HG02870 (cell line): Measurements from ENCODE around the gene RTL5.
A peak's percentile ranks its signal among the peaks of the same experiment; 100 is the strongest.
"Not testable (repeated sequence)": the region's sequence is repeated elsewhere in the genome, so short reads cannot be mapped to it uniquely, and the experiment has no call there.

Experiments used
- ATAC-seq: cut with Tn5 transposase; IDR thresholded peaks from one replicate; pipeline ENCODE4 v1.9.1; 2021; ENCODE audit warnings: mild to moderate bottlenecking, moderate library complexity; ENCODE audit not compliant: unreplicated experiment

Gene RTL5

DNA sequence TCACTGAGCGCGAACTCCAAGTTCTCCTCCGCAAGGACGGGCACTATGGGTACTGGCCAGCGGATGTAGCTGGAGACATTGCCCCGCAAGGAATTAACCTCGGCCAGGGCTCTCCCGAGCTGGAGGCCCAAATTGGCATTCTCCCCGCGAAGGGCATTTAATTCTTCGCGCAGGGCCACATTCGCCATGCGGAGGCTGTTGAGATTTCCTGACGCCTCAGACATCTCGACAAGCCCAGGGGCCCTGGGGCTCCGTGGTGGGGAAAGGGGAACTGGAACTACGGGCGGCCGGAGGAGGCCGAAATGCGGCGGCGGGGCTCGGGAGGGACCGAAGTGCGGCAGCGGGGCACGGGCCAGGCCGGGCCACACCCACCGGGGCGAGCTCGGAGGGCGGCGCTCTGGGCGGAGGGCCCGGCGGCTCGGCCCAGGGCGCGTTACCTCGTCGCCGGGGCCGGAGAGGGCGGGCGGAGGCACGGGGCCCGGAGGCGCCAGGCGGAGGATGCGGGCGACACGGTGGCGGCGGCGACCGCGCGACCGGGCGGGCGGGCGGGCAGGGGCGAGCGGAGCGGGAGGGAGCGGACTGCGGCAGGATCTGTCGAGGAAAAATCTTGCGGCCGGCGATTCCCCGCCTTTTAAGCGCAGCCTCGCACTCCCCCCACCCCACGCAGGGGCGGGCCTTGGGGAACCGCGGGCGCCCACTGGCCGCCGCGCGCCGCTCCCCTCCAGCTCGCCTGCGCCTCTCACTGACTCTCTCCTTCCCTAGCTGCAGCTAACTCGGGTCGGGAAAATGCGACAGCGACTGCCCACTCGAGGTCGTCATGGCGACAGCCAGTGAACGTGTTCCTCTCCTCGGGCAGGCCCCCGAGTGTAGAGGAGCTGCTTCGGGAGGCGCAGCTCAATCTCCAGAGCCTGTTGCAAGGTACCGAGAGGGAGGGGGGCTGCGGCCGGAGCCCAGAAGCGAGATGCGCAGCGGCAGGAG is at the start of gene RTL5:
Gene RTL5, minus strand, starts transcription at position 599 of the 978 bp plus-strand sequence.
- ATAC-seq = peak; percentile 58

DNA sequence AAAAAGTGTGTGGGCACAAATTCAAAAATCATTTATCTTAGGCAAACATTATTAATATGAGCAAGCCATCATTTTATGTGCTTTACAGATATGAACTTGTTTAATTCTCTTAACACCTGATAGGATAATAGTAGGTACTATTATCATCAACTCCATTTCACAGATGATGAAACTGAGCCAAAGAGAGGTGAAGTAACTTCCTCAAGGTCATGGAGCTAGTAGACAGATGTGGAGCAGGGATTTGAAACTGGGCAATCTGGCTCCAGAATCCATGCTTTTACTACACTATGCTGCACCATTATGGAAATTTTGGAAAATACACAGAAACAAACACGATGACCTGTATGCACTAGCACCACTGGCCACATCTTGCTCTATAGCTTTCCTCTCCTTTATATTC is 48.8 kb upstream of the RTL5 start:
- ATAC-seq = no peak

DNA sequence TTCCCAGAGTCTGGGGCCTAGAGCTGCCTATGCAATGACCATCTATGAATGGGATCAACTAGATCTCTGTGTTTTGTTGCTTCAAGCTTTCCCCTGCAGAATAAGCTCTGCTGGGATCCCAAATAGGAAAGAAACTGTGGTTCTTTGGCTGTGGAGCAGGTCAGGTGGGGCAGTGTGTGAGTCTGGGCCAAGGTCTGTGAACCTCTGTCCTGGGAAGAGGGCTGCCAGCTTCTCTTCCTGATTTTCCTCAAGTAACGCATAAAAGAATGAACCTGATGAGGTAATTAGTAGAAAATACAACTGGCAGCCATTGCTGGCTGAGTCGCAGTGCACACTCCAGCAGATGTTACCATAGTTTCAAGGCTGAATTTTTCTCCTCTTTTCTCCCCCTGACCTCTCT is 45.3 kb upstream of the RTL5 start:
- no peak for ATAC-seq

DNA sequence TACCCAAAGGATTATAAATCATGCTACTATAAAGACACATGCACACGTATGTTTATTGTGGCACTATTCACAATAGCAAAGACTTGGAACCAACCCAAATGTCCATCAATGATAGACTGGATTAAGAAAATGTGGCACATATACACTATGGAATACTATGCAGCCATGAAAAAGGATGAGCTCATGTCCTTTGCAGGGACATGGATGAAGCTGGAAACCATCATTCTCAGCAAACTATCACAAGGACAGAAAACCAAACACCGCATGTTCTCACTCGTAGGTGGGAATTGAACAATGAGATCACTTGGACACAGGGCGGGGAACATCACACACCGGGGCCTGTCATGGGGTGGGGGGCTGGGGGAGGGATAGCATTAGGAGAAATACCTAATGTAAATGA is 44.6 kb upstream of the RTL5 start:
- ATAC-seq = not testable (repeated sequence)

DNA sequence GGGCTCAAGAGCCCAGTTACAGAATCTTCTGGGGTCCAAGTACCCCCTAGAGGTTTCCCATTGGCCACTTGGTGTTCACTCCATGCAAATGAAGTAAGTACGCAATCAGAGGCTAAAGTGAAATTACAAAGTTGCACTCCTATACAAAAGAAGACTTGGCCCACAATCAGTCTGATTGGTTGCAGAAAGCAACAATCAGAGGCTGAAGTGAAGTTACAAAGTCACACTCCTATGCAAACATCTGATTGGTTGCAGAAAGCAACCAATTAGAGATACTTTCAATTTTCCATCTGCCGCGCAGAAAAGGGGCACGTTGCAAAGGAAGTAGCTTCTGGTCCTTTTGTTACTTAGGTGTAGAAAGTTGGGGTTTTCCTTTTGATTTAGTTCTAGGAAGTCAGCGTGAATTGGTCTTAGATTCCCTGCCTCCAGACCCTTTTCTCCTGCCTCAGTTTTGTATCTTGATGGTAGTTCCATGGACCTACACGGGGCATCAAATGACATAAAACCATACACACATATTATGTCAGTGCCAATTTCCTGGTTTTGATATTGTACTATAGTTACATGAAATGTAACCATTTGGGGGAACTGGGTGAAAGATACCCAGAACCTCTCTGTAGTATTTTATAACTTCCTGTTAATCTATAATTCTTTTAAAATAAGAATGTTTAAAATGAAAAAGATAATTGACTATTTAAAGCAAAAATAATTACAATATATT is 37.5 kb upstream of the RTL5 start:
- no peak for ATAC-seq

DNA sequence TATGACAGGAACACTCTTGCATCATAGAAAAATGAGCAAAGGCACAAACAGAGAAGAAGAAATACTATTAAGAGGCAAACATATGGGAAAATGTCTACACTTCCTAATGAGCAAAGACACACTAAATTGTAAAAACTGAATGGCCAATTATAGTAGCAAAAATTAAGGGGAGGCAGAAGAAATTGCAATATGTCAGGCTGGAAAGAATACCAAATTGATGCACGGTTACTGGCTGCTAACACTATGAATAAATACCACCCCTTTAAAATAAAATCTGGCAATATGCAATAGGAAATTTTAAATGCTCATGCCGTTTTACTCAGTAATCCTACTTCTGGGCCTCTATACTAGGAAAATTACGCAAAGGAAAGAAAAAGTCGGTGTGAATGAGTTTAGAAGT is 33.8 kb upstream of the RTL5 start:
- no peak for ATAC-seq

DNA sequence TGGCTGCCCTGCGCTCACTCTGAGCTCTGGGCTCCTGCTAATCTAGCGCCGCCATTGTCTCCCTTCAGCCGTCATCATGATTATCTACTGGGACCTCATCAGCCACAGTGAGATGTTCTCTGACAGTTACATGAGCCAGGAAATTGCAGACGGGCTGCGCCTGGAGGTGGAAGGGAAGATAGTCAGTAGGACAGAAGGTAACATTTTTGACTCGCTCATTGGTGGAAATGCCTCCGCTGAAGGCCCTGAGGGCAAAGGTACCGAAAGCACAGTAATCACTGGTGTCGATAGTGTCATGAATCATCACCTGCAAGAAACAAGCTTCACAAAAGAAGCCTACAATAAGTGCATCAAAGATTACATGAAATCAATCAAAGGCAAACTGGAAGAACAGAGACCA is 28.1 kb upstream of the RTL5 start:
- no peak for ATAC-seq

DNA sequence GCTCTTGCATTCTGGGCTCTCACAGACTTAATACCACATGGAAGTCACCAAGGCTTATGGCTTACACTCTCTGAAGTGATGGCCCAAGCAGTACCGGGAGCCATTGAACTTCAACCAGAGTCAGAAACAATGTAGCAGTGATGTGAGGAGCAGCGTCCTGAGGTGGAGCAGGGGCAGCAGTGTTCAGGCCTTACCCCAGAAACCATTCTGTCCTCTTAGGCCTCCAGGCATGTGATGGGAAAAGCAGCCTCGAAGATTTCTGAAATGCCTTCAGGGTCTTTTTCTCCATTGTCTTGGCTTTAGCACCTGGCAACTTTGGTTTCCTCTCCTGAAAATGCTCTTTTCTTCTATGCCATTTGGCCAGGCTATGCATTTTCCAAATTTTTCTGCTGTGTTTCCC is 27.1 kb upstream of the RTL5 start:
- no peak for ATAC-seq

DNA sequence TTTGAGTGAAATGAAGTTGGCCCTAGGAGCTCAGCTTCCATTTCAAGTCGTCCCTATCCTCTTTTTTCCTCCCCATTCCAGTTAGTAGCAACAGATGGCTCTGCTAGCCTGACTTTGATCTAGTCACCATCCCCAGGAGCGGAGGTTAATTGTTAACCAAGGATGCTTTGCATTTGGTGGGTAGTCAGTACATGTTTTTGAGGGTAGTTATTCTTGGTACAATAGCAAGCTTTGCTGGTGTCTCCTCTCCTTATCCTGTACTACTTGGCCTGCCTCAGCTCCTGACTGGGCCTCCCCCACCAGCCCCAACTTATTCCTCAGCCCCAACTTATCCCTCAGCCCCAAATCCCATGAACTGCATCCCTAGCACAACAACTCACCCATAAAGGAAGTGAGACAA is 14.8 kb upstream of the RTL5 start:
- ATAC-seq = no peak

DNA sequence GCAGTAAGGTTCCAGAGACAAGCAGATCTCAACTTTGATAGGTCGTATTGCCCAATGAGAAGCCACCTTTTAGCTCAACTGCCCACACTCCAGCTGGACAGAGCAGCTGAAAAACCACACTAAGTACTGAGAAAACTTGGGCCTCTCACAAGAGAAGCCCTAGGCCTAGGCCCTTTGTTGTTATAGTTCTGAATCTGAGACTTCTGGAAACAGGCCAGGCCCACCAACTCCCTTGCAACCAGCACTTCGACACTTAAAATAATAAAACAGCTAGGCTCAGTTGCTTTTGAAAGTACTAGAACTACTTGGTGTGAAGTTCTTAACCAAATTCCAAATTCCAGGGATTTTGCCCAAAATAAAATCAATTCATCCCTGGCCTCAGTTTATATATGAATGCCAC is 13.5 kb upstream of the RTL5 start:
- no peak for ATAC-seq

DNA sequence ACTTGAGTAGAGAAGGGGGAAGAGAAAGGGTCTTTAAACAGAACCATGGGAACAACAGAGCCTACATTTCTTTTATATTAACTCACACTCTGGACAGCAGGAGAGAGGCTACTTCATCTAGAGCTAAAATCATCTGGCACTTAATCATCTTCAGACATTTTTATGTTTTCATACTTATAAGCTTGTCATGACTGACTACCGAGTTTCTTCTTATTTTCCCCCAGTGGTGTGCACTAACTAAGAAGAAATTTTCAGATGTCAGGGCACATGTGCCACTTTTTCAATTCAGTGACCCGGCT is 11.8 kb upstream of the RTL5 start:
- no peak for ATAC-seq

DNA sequence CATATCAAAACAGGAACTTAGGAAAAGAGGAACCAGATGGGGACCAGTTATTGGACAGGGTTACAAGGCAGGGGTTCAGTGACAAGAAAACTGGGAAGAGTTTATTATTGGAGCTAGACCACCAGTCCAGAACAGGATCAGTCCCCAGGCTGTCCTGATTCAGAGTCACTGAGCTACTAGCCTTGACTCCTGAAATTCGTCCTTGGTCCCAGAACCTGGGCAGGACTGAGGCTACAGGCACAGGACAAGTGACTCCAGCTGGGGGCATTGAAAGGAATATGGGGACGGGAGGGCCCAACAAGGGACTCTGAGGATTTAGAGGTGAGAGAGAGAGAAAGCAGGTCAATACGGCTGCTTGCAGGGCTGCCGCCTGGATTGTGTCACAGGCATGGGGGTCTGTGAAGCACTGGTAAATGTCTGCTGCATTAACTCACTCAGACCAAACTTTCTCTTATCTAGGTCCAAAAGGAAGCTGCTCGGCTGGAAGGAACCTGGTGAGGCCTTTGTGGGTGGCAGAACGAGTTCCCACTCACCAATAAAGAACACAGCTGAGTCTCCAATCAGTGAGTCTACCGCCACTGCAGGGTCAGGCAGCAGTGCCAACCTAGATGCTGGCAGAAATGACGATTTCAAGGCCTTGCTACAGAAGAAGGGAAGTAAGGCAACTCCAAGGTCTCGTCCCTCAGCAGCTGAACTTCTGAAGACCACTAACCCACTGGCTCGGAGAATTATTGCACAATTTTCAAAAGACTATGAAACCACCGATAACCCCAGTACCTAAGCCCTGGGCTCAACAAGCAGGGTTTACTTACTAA is 11.3 kb upstream of the RTL5 start:
- no peak for ATAC-seq

DNA sequence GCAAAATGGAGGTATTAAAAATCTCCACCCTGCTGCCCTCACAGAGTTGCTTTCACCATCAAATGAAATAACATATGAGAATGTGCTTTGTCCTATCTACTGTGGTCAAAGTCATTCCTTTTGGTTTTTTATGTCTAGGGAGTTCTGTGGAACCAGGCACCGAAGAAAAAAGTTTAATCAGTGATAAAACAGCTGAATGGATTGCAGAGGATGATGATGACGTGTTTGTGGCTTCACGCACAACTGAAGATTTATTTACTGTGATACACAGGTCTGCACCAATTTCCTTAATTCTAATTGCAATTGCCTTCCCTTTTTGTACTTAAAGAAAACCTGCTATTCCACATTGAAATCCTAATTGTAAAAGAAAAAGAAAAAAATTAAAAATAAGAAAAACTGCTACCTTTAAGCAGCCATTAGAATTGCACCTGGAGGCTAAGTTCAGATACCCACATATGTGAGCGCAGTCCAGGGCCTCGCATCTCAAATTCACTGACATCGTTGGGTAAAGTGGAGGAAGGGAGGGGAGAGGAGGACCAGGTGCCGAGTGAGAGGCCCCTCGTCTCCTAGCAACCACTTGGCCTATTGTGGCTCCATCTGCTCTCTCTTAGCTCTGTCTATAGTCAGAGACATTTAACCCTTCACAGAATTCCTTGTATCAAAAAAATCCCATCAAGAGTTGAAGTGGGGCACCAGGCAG is 10.5 kb upstream of the RTL5 start:
- ATAC-seq = no peak

DNA sequence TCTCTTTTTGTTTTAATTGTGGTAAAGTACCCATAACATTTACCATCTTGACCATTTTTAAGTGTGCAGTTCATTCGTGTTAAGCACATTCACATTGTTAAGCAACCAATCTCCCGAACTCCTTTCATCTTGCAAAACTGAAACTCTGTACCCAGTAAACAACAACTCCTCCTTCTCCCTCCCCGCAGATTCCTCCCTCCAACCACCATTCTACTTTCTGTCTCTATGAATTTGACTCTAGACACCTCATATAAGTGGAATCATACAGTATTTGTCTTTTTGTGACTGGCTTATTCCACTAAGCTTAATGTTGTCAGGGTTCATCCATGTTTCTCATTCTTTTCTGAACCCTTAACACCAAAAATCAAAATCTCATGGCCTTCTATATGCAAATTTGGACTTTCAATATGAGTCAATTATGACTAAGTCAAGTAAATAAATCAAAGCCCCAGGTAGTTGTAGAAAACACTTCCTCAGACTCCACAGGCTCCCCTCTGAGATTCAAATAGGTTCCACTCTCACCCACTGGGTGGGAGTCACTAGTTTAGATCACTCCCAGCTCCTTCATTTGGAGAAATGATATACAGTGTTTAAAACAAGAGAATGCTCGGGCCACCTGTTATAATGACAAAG is 9.8 kb upstream of the RTL5 start:
- ATAC-seq = peak; percentile 54

DNA sequence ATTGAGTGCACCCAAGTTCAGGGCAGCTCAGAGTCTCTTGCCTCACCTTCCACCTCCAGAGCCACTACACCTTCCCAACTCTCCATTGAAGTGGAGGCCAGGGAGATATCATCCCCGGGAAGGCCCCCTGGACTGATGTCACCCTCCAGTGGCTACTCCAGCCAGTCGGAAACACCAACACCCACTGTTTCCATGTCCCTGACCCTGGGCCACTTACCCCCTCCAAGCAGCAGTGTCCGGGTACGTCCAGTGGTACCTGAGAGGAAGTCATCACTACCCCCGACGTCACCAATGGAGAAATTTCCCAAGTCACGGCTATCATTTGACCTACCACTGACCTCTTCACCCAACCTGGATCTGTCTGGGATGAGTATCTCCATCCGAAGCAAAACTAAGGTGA is 7.8 kb upstream of the RTL5 start:
- ATAC-seq = no peak

DNA sequence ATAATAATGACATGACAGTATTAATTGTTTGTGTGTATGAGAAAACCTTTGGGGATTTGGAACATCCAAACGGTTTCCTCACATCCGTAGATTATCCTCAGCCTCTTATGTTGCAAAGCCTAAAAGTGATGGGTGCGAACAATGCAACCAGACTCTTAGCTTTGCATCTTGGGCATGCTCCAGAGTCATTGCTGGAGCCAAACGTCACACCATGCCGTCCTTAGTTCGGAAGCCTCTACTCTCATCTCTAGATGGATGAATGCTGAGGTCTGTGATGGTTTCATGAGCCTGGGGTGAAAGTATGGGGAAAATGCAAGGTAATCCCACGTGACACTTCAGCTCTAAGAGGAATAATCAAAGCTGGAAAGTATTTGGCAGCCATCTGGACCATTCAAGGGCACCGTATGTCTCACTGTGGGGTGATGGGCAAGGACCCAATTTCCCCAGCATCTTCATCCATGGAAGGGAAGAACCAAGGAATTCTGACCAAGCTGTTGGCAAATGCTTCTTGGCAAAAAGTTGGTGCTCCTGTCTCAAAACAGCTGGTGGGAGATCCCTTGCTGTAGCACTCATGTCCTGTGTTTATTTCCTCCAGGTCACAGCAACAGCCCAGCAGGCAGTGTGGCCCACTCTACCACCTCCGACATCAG is 6.3 kb upstream of the RTL5 start:
- ATAC-seq = no peak

DNA sequence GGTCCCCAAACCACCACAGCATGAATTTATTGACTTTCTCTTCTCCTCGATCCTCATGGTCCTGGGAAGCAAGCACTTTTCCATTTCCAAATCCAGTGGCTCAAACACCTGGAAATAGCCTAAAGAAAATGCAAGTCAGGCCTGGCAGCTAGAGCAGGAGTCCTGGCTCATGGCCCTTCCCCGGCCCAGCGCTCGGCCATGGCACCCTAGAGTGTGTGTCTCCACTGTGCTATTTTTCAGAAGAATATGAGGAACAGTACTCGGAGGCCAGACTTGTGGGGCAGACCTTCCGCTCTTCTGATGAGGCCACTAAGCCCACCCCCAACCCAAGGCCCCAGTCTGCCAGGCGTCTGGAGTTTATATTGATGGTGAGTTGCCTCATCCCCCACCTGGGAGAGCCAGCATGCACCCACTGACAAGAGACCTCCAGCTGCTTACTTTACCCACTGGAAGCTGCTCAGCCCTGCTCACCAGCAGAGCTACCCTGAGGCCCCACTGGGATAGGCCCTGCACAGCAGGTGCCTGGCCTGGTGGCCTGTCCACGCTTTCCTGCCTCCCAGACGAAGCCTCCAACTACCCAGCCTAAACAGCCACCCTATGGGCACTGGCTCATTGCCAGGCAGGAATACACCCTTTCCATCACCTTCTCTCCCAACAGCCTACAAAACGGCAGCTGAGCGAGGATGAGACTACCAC is 2.3 kb upstream of the RTL5 start:
- no peak for ATAC-seq

DNA sequence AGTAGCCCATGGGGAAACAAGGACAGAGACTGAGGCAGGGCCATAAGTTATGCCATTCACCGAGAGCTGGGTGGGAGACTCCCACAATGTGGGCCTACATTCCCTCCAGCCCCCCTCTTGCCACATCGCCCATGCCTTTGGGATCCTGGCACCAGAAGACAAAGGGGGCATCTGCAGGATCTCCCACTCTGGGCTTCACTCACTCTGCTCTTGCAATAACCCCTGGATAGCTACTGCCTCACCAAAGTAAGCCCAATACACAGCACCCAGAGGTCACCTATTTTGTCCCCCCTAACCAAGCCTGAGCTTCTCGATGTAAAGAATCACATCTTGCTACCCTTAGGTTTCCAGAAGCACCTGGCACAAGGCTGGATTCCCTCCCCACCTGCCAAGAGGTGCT is 741 bp upstream of the RTL5 start:
- no peak for ATAC-seq

DNA sequence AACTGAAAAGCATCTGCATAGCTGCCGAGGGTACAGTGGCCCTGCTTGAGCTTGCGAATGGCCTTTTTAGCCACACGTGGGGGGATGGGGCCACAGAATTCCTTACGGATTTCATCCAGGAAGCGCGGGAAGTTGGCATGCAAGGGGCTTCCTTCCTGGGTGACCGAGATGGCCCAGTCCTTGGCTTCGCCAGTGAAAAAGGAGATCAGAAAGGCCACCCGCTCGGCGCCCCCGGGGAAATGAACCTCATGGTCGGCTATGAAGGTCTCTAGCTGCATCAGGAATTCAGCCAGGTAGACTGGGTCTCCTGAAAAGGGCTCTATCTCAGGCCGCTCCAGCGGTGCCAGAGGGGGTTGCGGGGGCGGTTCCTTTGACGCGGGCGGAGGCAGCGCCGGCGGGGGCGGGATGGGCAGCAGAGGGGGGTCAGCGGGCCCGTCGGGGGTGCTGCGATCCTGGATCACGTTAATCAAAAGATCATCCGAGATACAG is 909 bp downstream of the RTL5 start:
- no peak for ATAC-seq
